K562 (cell line): Measurements from ENCODE around the gene HPF1. TPM values are rescaled to one million over a fixed set of nuclear protein-coding genes. Genes with fewer than 3 reads are reported as not detected.

Source experiments
- BRD4 ChIP-seq: fragments of 200-600 bp; sonication (generic); IDR thresholded peaks from 2 replicates; pipeline ENCODE4 v1.6.1; 2017; ENCODE audit warnings: inconsistent platforms
- CEBPG ChIP-seq, 3 experiments: fragments of 200-800 bp in 1 of 3; sonication (Bioruptor generic) in 1 of 3; sonication (generic) in 1 of 3; formaldehyde crosslinking in 1 of 3; IDR thresholded peaks in 2 of 3; conservative IDR thresholded peaks in 1 of 3; 2 replicates each; pipeline versions ENCODE4 v1.6.1 to v1.8.0; 2016 to 2022; ENCODE audit warnings: missing compliant biosample characterization in 2 of 3, missing genetic modification characterization in 2 of 3, mild to moderate bottlenecking in 1 of 3, missing genetic modification reagents in 1 of 3
- CTCFL ChIP-seq: IDR thresholded peaks from 2 replicates; pipeline ENCODE4 v1.6.1; 2011; ENCODE audit warnings: borderline replicate concordance, low read depth, mild to moderate bottlenecking, moderate library complexity, low read length; ENCODE audit not compliant: insufficient read depth, poor library complexity, severe bottlenecking
- ELK3 ChIP-seq: fragments of 450-650 bp; formaldehyde crosslinking; IDR thresholded peaks from 2 replicates; pipeline ENCODE4 v1.4.0; 2020; ENCODE audit warnings: mild to moderate bottlenecking
- MNT ChIP-seq, 2 experiments: fragments of 450-650 bp; conservative IDR thresholded peaks; 2 replicates each; pipeline ENCODE4 v1.6.1; 2017; ENCODE audit warnings: mild to moderate bottlenecking in 2 of 2, moderate library complexity in 2 of 2
- RBM34 ChIP-seq: fragments of 200-400 bp; formaldehyde crosslinking; IDR thresholded peaks from 2 replicates; pipeline ENCODE4 v1.6.1; 2018; ENCODE audit warnings: low read length, borderline replicate concordance; ENCODE audit not compliant: insufficient read depth
- SMARCA4 ChIP-seq: fragments of 450-650 bp; IDR thresholded peaks from 2 replicates; pipeline ENCODE4 v1.6.1; 2016
- ZBTB40 ChIP-seq, 2 experiments: fragments of 450-650 bp in 1 of 2; sonication (generic) in 1 of 2; formaldehyde crosslinking in 1 of 2; IDR thresholded peaks; 2 replicates each; pipeline versions ENCODE4 v1.7.1 to v1.9.0; 2016 to 2022; ENCODE audit warnings: inconsistent platforms in 1 of 2, mild to moderate bottlenecking in 1 of 2, missing genetic modification reagents in 1 of 2
- ZC3H8 ChIP-seq: fragments of 450-650 bp; IDR thresholded peaks from 2 replicates; pipeline ENCODE4 v1.6.1; 2017
- polyA plus RNA-seq, 8 experiments: library from polyadenylated mRNA; depleted of rRNA in 4 of 8; stranded (reverse) in 5 of 8; unstranded in 3 of 8; fragments of >200 nt; fragmentation: Nextera tagmentation in 2 of 8; fragmentation: Illumina TruSeq in 1 of 8; extraction: Ambion mirVana in 2 of 8; extraction: Trizol in 1 of 8; gene quantifications; 2 replicates each; pipeline versions ENCODE4 v1.2.1 to v1.2.3, GENCODE V29; 2011 to 2014; ENCODE audit warnings: inconsistent platforms in 1 of 8, missing spikeins in 1 of 8
- total RNA-seq, 7 experiments: library from RNA; depleted of rRNA in 6 of 7; stranded (reverse); fragments of >200 nt in 6 of 7; fragmentation: Illumina TruSeq in 2 of 7; extraction: Trizol in 2 of 7; gene quantifications; 2 replicates each; pipeline versions ENCODE4 v1.2.1 to v1.2.3, GENCODE V29; 2011 to 2021; ENCODE audit warnings: low replicate concordance in 1 of 7

The HPF1 gene
- total and polyA plus RNA-seq, 9 of the 15 experiments (the other 6 are each of a cell fraction or from before 2014, with no cell fraction given) = 21.2 to 89.4 (median 35.2) TPM

DNA sequence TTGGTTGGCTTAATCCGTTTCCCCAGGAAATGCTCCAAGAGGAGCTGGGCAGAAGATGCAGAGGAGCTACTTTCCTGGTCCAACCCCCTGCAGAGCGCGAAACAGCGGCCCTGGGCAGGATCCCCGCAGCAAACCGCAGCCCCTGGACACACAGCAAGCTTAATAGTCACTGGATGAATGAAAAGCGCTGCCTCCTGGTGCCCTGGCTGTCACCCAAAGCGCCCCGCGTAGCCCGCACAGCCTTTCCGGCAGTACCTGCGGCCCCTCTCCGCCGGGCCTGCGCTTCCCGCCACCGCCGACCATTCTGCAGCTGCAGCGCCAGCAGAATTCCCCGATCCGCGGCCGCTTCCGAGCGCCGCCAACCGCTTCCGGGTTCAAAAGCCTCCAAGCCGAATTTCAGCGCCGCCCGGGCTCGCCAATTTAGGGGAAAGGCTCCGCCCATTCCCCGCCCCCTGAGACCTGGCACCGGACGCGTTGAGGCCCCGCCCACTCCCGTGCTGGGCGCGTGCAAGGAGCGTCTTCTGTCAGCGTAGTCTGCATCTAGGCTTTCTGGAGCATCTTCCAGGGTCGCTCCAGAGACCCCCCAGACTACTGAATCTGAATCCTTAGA lies at the start of gene HPF1 (continued):
- TF ChIP-seq SMARCA4 (no peak), BRD4 (no peak), MNT (conservative IDR thresholded peaks at IDR 0.05) (peak; percentile 82 to 85), RBM34 (no peak), ZBTB40 (IDR thresholded peaks at IDR 0.05) (peak; percentile 90), ZBTB40 (CRISPR knock-in tag; IDR thresholded peaks at IDR 0.05) (no peak), ZC3H8 (no peak), CEBPG (CRISPR knock-in tag; IDR thresholded peaks at IDR 0.05) (no peak), CEBPG (tag; conservative IDR thresholded peaks at IDR 0.05 in 1 of 2, IDR thresholded peaks at IDR 0.05 in 1 of 2) (no peak), ELK3 (CRISPR knock-in tag) (no peak), CTCFL (no peak)
